ENCODE measurements around the gene MAS1. TPM values are rescaled to one million over a fixed set of nuclear protein-coding genes. Genes with fewer than 3 reads are reported as not detected.
A peak's percentile ranks its signal among the peaks of the same experiment; 100 is the strongest.

The MAS1 gene
- total and polyA plus RNA-seq, 8 donors = under 0.01 TPM; not detected in 7

DNA sequence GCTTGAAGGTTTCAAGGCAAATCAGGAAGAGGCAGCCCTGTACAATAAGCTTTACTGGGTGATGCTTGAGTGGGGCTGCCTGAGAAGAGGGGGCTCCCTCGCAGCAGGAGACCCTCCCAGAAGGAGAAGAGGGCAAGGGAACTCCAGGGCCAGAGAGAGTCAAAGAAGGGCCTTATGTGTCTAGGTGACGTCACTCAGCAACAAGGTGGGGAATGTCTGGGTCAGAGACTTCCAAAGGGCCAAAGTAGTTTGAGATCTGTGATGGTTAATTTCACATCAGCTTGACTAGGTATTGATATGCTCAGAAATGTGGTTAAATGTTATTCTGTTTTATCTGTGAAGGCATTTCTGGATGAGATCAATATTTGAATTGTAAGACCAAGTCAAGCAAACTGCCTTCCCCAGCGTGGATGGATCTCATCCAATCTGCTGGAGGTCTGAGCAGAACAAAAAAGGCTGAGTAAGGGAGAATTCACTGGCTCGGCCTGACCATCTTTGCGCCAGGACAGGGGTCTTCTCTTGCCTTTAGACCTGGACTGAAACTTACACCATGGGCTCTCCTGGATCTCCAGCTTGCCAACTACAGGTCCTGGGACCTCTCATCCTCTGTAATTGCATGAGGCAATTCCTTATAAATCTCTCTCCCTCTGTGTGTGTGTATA is 35.9 kb downstream of the MAS1 start:
- peak in 1 of 4 donors; percentile 30 for ATAC-seq
- no peak overlapping the region for H3K4me3 ChIP-seq
- no peaks in the 10 kb centered on the region for H3K9me3 ChIP-seq
- H3K27me3 ChIP-seq = no peaks in the 10 kb centered on the region
- no peak for DNase-seq
- TF ChIP-seq, protein P1, sequence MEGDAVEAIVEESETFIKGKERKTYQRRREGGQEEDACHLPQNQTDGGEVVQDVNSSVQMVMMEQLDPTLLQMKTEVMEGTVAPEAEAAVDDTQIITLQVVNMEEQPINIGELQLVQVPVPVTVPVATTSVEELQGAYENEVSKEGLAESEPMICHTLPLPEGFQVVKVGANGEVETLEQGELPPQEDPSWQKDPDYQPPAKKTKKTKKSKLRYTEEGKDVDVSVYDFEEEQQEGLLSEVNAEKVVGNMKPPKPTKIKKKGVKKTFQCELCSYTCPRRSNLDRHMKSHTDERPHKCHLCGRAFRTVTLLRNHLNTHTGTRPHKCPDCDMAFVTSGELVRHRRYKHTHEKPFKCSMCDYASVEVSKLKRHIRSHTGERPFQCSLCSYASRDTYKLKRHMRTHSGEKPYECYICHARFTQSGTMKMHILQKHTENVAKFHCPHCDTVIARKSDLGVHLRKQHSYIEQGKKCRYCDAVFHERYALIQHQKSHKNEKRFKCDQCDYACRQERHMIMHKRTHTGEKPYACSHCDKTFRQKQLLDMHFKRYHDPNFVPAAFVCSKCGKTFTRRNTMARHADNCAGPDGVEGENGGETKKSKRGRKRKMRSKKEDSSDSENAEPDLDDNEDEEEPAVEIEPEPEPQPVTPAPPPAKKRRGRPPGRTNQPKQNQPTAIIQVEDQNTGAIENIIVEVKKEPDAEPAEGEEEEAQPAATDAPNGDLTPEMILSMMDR (IDR thresholded peaks at IDR 0.05) = no peak
- WGBS, 2 donors = 58 to 59% methylated on average over 5 of the region's 5 CpGs
- no peaks in the 10 kb centered on the region for H3K36me3 ChIP-seq
- H3K4me1 ChIP-seq = peaks cover 0 to 10% (median 0%) of the 10 kb centered on the region in 3 donors
- intact Hi-C loops (cut with DNase I) = no loop called here
- no peak overlapping the region for H3K27ac ChIP-seq
- no peak for FAIRE-seq

GRCh38 chr6:159929819-159930218 is 39.0 kb downstream of the MAS1 start:
- TF ChIP-seq, protein P1 (IDR thresholded peaks at IDR 0.05) = no peak
- no peaks in the 10 kb centered on the region for H3K9me3 ChIP-seq
- ATAC-seq = peak; percentile 48 to 81 (median 73)
- FAIRE-seq = no peak
- intact Hi-C loops (cut with DNase I) = no loop called here
- no peaks in the 10 kb centered on the region for H3K27me3 ChIP-seq
- DNase-seq = peak in 5 of 6 donors; percentile 31 to 70 (median 44)
- peaks cover 0 to 16% (median 0%) of the 10 kb centered on the region in 3 donors for H3K4me1 ChIP-seq
- WGBS, 2 donors = 22 to 23% methylated on average over 8 of the region's 8 CpGs
- peak overlapping the region in 1 of 4 donors; percentile 33 for H3K27ac ChIP-seq
- H3K4me3 ChIP-seq = no peak overlapping the region
- H3K36me3 ChIP-seq = no peaks in the 10 kb centered on the region

GRCh38 chr6:159931112-159931511 is 40.3 kb downstream of the MAS1 start:
- TF ChIP-seq, protein P1 (IDR thresholded peaks at IDR 0.05) = no peak
- FAIRE-seq (no peak), ATAC-seq (no peak), DNase-seq (no peak)
- Histone ChIP-seq H3K9me3 (no peaks in the 10 kb centered on the region), H3K27me3 (no peaks in the 10 kb centered on the region), H3K27ac (no peak overlapping the region), H3K36me3 (no peaks in the 10 kb centered on the region), H3K4me3 (no peak overlapping the region), H3K4me1 (peaks cover 0 to 18% (median 0%) of the 10 kb centered on the region in 3 donors)
- intact Hi-C loops (cut with DNase I) = no loop called here
- 81 to 87% methylated on average over 3 of the region's 3 CpGs for WGBS, 2 donors

- Histone ChIP-seq H3K9me3 (no peaks in the 10 kb centered on the region), H3K4me3 (no peak overlapping the region), H3K27me3 (no peaks in the 10 kb centered on the region), H3K27ac (no peak overlapping the region), H3K4me1 (peaks cover 0 to 18% (median 0%) of the 10 kb centered on the region in 3 donors), H3K36me3 (no peaks in the 10 kb centered on the region)
- TF ChIP-seq, protein P1 (IDR thresholded peaks at IDR 0.05) = no peak
- FAIRE-seq = no peak
- ATAC-seq = no peak
- intact Hi-C loops (cut with DNase I) = no loop called here
- DNase-seq = no peak
- WGBS, 2 donors = 82 to 86% methylated on average over 4 of the region's 4 CpGs
Observed at GRCh38 chr6:159931846-159932245, 41.1 kb downstream of the MAS1 start.

DNA sequence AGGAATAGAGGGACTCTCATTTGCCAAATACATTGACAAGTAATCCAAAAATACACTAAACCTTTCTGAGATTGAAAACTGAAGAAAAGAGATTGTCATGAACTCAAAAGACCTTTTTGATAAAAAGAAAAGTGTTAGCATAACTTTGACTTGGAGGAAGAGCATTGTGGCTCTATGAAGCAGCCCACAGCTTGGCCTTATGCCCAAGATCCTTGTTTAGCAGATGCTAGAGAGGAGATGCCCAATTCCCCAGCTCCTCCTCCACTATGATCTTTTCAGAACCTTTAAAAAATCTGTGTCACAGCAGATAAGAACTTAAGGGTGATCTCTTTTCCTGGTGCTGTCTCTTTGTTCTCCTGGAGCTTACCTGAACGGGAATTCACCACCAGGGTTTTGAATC is 42.3 kb downstream of the MAS1 start:
- 94 to 100% methylated on average over 1 of the region's 1 CpG for WGBS, 2 donors
- H3K36me3 ChIP-seq = no peaks in the 10 kb centered on the region
- no peak for DNase-seq
- no peaks in the 10 kb centered on the region for H3K9me3 ChIP-seq
- intact Hi-C loops (cut with DNase I) = no loop called here
- TF ChIP-seq, protein P1 (IDR thresholded peaks at IDR 0.05) = no peak
- H3K27ac ChIP-seq = no peak overlapping the region
- peaks cover 0 to 18% (median 0%) of the 10 kb centered on the region in 3 donors for H3K4me1 ChIP-seq
- no peak for FAIRE-seq
- no peaks in the 10 kb centered on the region for H3K27me3 ChIP-seq
- ATAC-seq = no peak
- H3K4me3 ChIP-seq = no peak overlapping the region

Data from pancreas (tissue), 10 donors.